HFFc6 (cell line): ENCODE measurements around the gene JAKMIP1. TPM values are rescaled to one million over a fixed set of nuclear protein-coding genes. Genes with fewer than 3 reads are reported as not detected.
"Not testable (repeated sequence)": the region's sequence is repeated elsewhere in the genome, so short reads cannot be mapped to it uniquely, and the experiment has no call there.

ENCODE experiments used
- DNase-seq: peaks from one replicate; pipeline ENCODE4 v3.0.0-alpha.2; 2018
- H3K27ac Mint-ChIP-seq: 2 replicates; pipeline ENCODE4 v1.8.0; 2020; ENCODE audit warnings: mild to moderate bottlenecking, mixed read lengths
- H3K27me3 Mint-ChIP-seq: 2 replicates; pipeline ENCODE4 v1.8.0; 2021; ENCODE audit warnings: mild to moderate bottlenecking, moderate library complexity, mixed read lengths; ENCODE audit not compliant: insufficient read depth
- H3K36me3 Mint-ChIP-seq: 2 replicates; pipeline ENCODE4 v1.8.0; 2021; ENCODE audit warnings: low read depth, mixed read lengths
- H3K4me1 Mint-ChIP-seq: 2 replicates; pipeline ENCODE4 v1.8.0; 2020; ENCODE audit warnings: low read depth, mixed read lengths
- H3K4me3 Mint-ChIP-seq: 2 replicates; pipeline ENCODE4 v1.8.0; 2020; ENCODE audit warnings: mild to moderate bottlenecking, moderate library complexity, mixed read lengths
- H3K9me3 Mint-ChIP-seq: 2 replicates; pipeline ENCODE4 v1.8.0; 2020; ENCODE audit warnings: mild to moderate bottlenecking, mixed read lengths
- CTCF ChIP-seq: fragments of 200-600 bp; sonication (generic); IDR thresholded peaks from 2 replicates; pipeline ENCODE4 v1.5.0; 2021; ENCODE audit warnings: antibody characterized with exemption, mild to moderate bottlenecking
- total RNA-seq, 6 experiments: library from RNA; stranded (reverse); fragmentation: NEBNext Ultra II Directional; extraction: Animal tissue kit (Norgen Biotek cat#: 25700); gene quantifications; 2 replicates in 1 of 6; 3 replicates in 5 of 6; pipeline ENCODE4 v1.2.3, GENCODE V29; 2021

The JAKMIP1 gene
- total RNA-seq, 6 experiments from 2014 or later, result not detected

GRCh38 chr4:6143603-6144181 is 56.7 kb downstream of the JAKMIP1 start:
- TF ChIP-seq CTCF, result no peak
- Mint-ChIP-seq H3K36me3 (peaks cover 9% of the 10 kb centered on the region; the same call in 1 of the 2 replicates), H3K4me1 (no peaks in the 10 kb centered on the region; the same call in 1 of the 2 replicates), H3K27me3 (no peaks in the 10 kb centered on the region; the same call in 1 of the 2 replicates), H3K4me3 (no peak overlapping the region), H3K9me3 (peaks cover 77% of the 10 kb centered on the region), H3K27ac (no peak overlapping the region)
- DNase-seq, result no peak

- H3K36me3 Mint-ChIP-seq, result peaks cover 9% of the 10 kb centered on the region; the same call in 1 of the 2 replicates
- H3K4me3 Mint-ChIP-seq, result no peak overlapping the region
- TF ChIP-seq CTCF, result no peak
- H3K27me3 Mint-ChIP-seq, result no peaks in the 10 kb centered on the region; the same call in 1 of the 2 replicates
- no peaks in the 10 kb centered on the region; the same call in 1 of the 2 replicates for H3K4me1 Mint-ChIP-seq
- no peak overlapping the region for H3K27ac Mint-ChIP-seq
- H3K9me3 Mint-ChIP-seq, result peaks cover 78% of the 10 kb centered on the region
- DNase-seq, result no peak
Measured at GRCh38 chr4:6142935-6143602, 57.3 kb downstream of the JAKMIP1 start.

GRCh38 chr4:6142511-6142910 is 57.8 kb downstream of the JAKMIP1 start:
- no peak for DNase-seq
- no peak overlapping the region for H3K27ac Mint-ChIP-seq
- TF ChIP-seq CTCF, result no peak
- no peaks in the 10 kb centered on the region; the same call in 1 of the 2 replicates for H3K27me3 Mint-ChIP-seq
- peaks cover 74% of the 10 kb centered on the region for H3K9me3 Mint-ChIP-seq
- H3K4me3 Mint-ChIP-seq, result no peak overlapping the region
- H3K4me1 Mint-ChIP-seq, result no peaks in the 10 kb centered on the region; the same call in 1 of the 2 replicates
- H3K36me3 Mint-ChIP-seq, result peaks cover 5% of the 10 kb centered on the region; the same call in 1 of the 2 replicates

GRCh38 chr4:6141554-6141953 is 58.8 kb downstream of the JAKMIP1 start:
- no peak overlapping the region for H3K4me3 Mint-ChIP-seq
- H3K27ac Mint-ChIP-seq, result no peak overlapping the region
- peaks cover 5% of the 10 kb centered on the region; the same call in 1 of the 2 replicates for H3K36me3 Mint-ChIP-seq
- peaks cover 80% of the 10 kb centered on the region for H3K9me3 Mint-ChIP-seq
- DNase-seq, result no peak
- no peaks in the 10 kb centered on the region for H3K27me3 Mint-ChIP-seq
- TF ChIP-seq CTCF, result no peak
- H3K4me1 Mint-ChIP-seq, result no peaks in the 10 kb centered on the region; the same call in 1 of the 2 replicates

GRCh38 chr4:6141021-6141420 is 59.3 kb downstream of the JAKMIP1 start:
- H3K4me3 Mint-ChIP-seq, H3K27ac Mint-ChIP-seq, H3K4me1 Mint-ChIP-seq, DNase-seq, H3K36me3 Mint-ChIP-seq, H3K27me3 Mint-ChIP-seq: not testable (repeated sequence)
- peaks cover 78% of the 10 kb centered on the region for H3K9me3 Mint-ChIP-seq

- no peaks in the 10 kb centered on the region for H3K27me3 Mint-ChIP-seq
- no peak for DNase-seq
- peaks cover 71% of the 10 kb centered on the region for H3K9me3 Mint-ChIP-seq
- H3K4me1 Mint-ChIP-seq, result no peaks in the 10 kb centered on the region; the same call in 1 of the 2 replicates
- H3K4me3 Mint-ChIP-seq, result no peak overlapping the region
- no peak for TF ChIP-seq CTCF
- no peak overlapping the region for H3K27ac Mint-ChIP-seq
- no peaks in the 10 kb centered on the region; the same call in 1 of the 2 replicates for H3K36me3 Mint-ChIP-seq
Measured at GRCh38 chr4:6137747-6138135, 62.6 kb downstream of the JAKMIP1 start.
